Medulla oblongata (tissue), 1 donor: Measurements from ENCODE around the gene TPBG.

ENCODE experiments used
- DNase-seq: peaks from one replicate; pipeline ENCODE4 v3.0.0-alpha.2; 2015; ENCODE audit errors: extremely low spot score

TPBG gene

GRCh38 chr6:82363428-82364086, at the start of gene TPBG:
TPBG (plus strand) TSS chr6:82363817; CDS start chr6:82364962, 1,145 bp downstream.
- DNase-seq = no peak

GRCh38 chr6:82322386-82322785, 41.2 kb upstream of the TPBG start:
- no peak for DNase-seq

GRCh38 chr6:82329766-82330165, 33.9 kb upstream of the TPBG start:
- no peak for DNase-seq

GRCh38 chr6:82330171-82330804, 33.3 kb upstream of the TPBG start:
- DNase-seq = no peak

GRCh38 chr6:82331031-82331773, 32.4 kb upstream of the TPBG start:
- peak; percentile 27 for DNase-seq

- no peak for DNase-seq
These were observed 29.8 kb upstream of the TPBG start for GRCh38 chr6:82333781-82334180.

GRCh38 chr6:82337688-82338257, 25.8 kb upstream of the TPBG start:
- DNase-seq = no peak

GRCh38 chr6:82348130-82348529, 15.5 kb upstream of the TPBG start:
- no peak for DNase-seq

- no peak for DNase-seq
These were observed 9.8 kb upstream of the TPBG start for GRCh38 chr6:82353848-82354247.

GRCh38 chr6:82360552-82360951, 3.1 kb upstream of the TPBG start:
- DNase-seq = no peak

- DNase-seq = no peak
These were observed 2.0 kb upstream of the TPBG start for GRCh38 chr6:82361631-82362030.

GRCh38 chr6:82362144-82362543, 1.5 kb upstream of the TPBG start:
- no peak for DNase-seq

GRCh38 chr6:82362878-82363427, 664 bp upstream of the TPBG start:
- DNase-seq = no peak

GRCh38 chr6:82364087-82365015, 734 bp downstream of the TPBG start:
- DNase-seq = no peak

- no peak for DNase-seq
These were observed 1.6 kb downstream of the TPBG start for GRCh38 chr6:82365016-82365795.

GRCh38 chr6:82367704-82368103, 4.1 kb downstream of the TPBG start:
- no peak for DNase-seq

- DNase-seq = no peak
These were observed 7.2 kb downstream of the TPBG start for GRCh38 chr6:82370788-82371187.

- DNase-seq = no peak
These were observed 8.4 kb downstream of the TPBG start for GRCh38 chr6:82371799-82372546.

- no peak for DNase-seq
These were observed 9.0 kb downstream of the TPBG start for GRCh38 chr6:82372656-82373055.

- DNase-seq = no peak
These were observed 10.9 kb downstream of the TPBG start for GRCh38 chr6:82374516-82374915.
